ENCODE measurements around the gene SEMA7A.

GRCh38 chr15:74451322-74451721 lies 17.6 kb upstream of the SEMA7A start:
- TF ChIP-seq CTCF (conservative IDR thresholded peaks at IDR 0.05 in 1 of 2, IDR thresholded peaks at IDR 0.05 in 1 of 2; ENCODE audit: extremely low read depth in 1 of 2, insufficient read depth in 1 of 2, low read depth in 1 of 2, low read length in 2 of 2): no peak
- no peak for TF ChIP-seq EZH2 (IDR thresholded peaks at IDR 0.05; ENCODE audit: borderline replicate concordance, low read length)
